HepG2 (cell line): ENCODE data around the gene TSACC. TPM values are rescaled to one million over a fixed set of nuclear protein-coding genes. Genes with fewer than 3 reads are reported as not detected.

Experiments used
- BHLHE40 ChIP-seq: IDR thresholded peaks from 2 replicates; pipeline ENCODE4 v1.6.1; 2011; ENCODE audit warnings: low read length, improper control_type of control experiment
- DMAP1 ChIP-seq: IDR thresholded peaks from 2 replicates; pipeline ENCODE4 v1.6.1; 2016
- DNMT1 ChIP-seq: sonication (generic); formaldehyde crosslinking; IDR thresholded peaks from 2 replicates; pipeline ENCODE4 v1.5.1; 2020; ENCODE audit warnings: mild to moderate bottlenecking, missing genetic modification reagents
- E2F5 ChIP-seq: sonication (generic); formaldehyde crosslinking; conservative IDR thresholded peaks from 2 replicates; pipeline ENCODE4 v1.4.0; 2020; ENCODE audit warnings: missing genetic modification reagents
- FOXA1 ChIP-seq, 2 experiments: fragments of 450-650 bp in 1 of 2; sonication (generic) in 1 of 2; formaldehyde crosslinking in 1 of 2; IDR thresholded peaks; 2 replicates each; pipeline versions ENCODE4 v1.4.0 to v1.6.1; 2016 to 2020; ENCODE audit warnings: missing genetic modification reagents in 1 of 2
- KAT7 ChIP-seq: IDR thresholded peaks from 2 replicates; pipeline ENCODE4 v1.6.1; 2018; ENCODE audit warnings: borderline replicate concordance, missing compliant biosample characterization
- MXD4 ChIP-seq: IDR thresholded peaks from 2 replicates; pipeline ENCODE4 v1.6.1; 2016; ENCODE audit warnings: mild to moderate bottlenecking, missing biosample characterization, missing genetic modification reagents
- NFATC3 ChIP-seq: sonication (generic); formaldehyde crosslinking; IDR thresholded peaks from 2 replicates; pipeline ENCODE4 v1.5.1; 2020; ENCODE audit warnings: mild to moderate bottlenecking, missing genetic modification reagents
- NR2F6 ChIP-seq, 2 experiments: IDR thresholded peaks; 2 replicates each; pipeline ENCODE4 v1.6.1; 2016; ENCODE audit warnings: antibody characterized with exemption in 1 of 2, mild to moderate bottlenecking in 1 of 2
- PBX2 ChIP-seq: IDR thresholded peaks from 2 replicates; pipeline ENCODE4 v1.6.1; 2016; ENCODE audit warnings: control low read depth
- PBX3 ChIP-seq: sonication (generic); formaldehyde crosslinking; IDR thresholded peaks from 2 replicates; pipeline ENCODE4 v1.8.1; 2023; ENCODE audit warnings: missing genetic modification reagents, inconsistent platforms, borderline replicate concordance
- REXO4 ChIP-seq: sonication (generic); formaldehyde crosslinking; IDR thresholded peaks from 2 replicates; pipeline ENCODE4 v1.8.0; 2022; ENCODE audit warnings: missing genetic modification reagents, mild to moderate bottlenecking, borderline replicate concordance
- SRSF1 ChIP-seq: fragments of 200-400 bp; formaldehyde crosslinking; optimal IDR thresholded peaks from 2 replicates; pipeline ENCODE3; 2017; ENCODE audit warnings: mild to moderate bottlenecking, low read depth, low read length, moderate library complexity
- ZBTB42 ChIP-seq: sonication (generic); formaldehyde crosslinking; IDR thresholded peaks from 2 replicates; pipeline ENCODE4 v1.5.0; 2020; ENCODE audit warnings: mild to moderate bottlenecking, missing genetic modification reagents
- ZC3H4 ChIP-seq: sonication (generic); formaldehyde crosslinking; IDR thresholded peaks from 2 replicates; pipeline ENCODE4 v1.4.0; 2020; ENCODE audit warnings: missing genetic modification reagents, borderline replicate concordance
- ZNF282 ChIP-seq: fragments of 450-650 bp; IDR thresholded peaks from 2 replicates; pipeline ENCODE4 v1.6.1; 2018; ENCODE audit not compliant: partially characterized antibody
- ZNF562 ChIP-seq: sonication (generic); formaldehyde crosslinking; IDR thresholded peaks from 2 replicates; pipeline ENCODE4 v1.8.0; 2022; ENCODE audit warnings: missing genetic modification reagents, borderline replicate concordance
- ZNF569 ChIP-seq: sonication (generic); formaldehyde crosslinking; IDR thresholded peaks from 2 replicates; pipeline ENCODE4 v1.5.0; 2020; ENCODE audit warnings: mild to moderate bottlenecking, missing genetic modification reagents, moderate library complexity, borderline replicate concordance
- ZNF597 ChIP-seq: sonication (generic); formaldehyde crosslinking; IDR thresholded peaks from 2 replicates; pipeline ENCODE4 v1.5.0; 2020; ENCODE audit warnings: missing genetic modification reagents
- ZNF616 ChIP-seq: sonication (generic); formaldehyde crosslinking; IDR thresholded peaks from 2 replicates; pipeline ENCODE4 v1.5.0; 2020; ENCODE audit warnings: low read depth, mild to moderate bottlenecking, missing genetic modification reagents
- ZNF644 ChIP-seq: IDR thresholded peaks from 2 replicates; pipeline ENCODE4 v1.6.1; 2016; ENCODE audit warnings: low read depth
- ZNF83 ChIP-seq: sonication (generic); formaldehyde crosslinking; IDR thresholded peaks from 2 replicates; pipeline ENCODE4 v1.4.0; 2020; ENCODE audit warnings: missing genetic modification reagents, mild to moderate bottlenecking, borderline replicate concordance
- polyA plus RNA-seq, 8 experiments: library from polyadenylated mRNA; depleted of rRNA in 3 of 8; stranded (reverse) in 7 of 8; unstranded in 1 of 8; fragments of >200 nt; fragmentation: Illumina TruSeq in 4 of 8; extraction: Trizol in 4 of 8; gene quantifications; 2 replicates each; pipeline versions ENCODE4 v1.2.1 to v1.2.3, GENCODE V29; 2011 to 2016; ENCODE audit warnings: low read depth in 4 of 8, missing spikeins in 1 of 8, mixed read lengths in 1 of 8; ENCODE audit not compliant: insufficient read depth in 1 of 8
- total RNA-seq, 5 experiments: library from RNA; depleted of rRNA; stranded (reverse); fragments of >200 nt; fragmentation: Illumina TruSeq; extraction: Trizol; gene quantifications; 2 replicates each; pipeline ENCODE4 v1.2.3, GENCODE V29; 2016; ENCODE audit warnings: low read depth in 1 of 5
- TF ChIP-seq, protein P1 (sequence below): sonication (generic); formaldehyde crosslinking; IDR thresholded peaks from 2 replicates; pipeline ENCODE4 v1.5.0; 2020; ENCODE audit warnings: missing genetic modification reagents, mild to moderate bottlenecking, borderline replicate concordance
- TF ChIP-seq, protein P2 (sequence below): sonication (generic); formaldehyde crosslinking; IDR thresholded peaks from 2 replicates; pipeline ENCODE4 v1.5.1; 2020; ENCODE audit warnings: missing genetic modification reagents, mild to moderate bottlenecking, borderline replicate concordance

The TSACC gene
- total and polyA plus RNA-seq, 2 of the 13 experiments (the other 11 are each of a cell fraction or from before 2014, with no cell fraction given), result 1.5 to 2.6 TPM

DNA sequence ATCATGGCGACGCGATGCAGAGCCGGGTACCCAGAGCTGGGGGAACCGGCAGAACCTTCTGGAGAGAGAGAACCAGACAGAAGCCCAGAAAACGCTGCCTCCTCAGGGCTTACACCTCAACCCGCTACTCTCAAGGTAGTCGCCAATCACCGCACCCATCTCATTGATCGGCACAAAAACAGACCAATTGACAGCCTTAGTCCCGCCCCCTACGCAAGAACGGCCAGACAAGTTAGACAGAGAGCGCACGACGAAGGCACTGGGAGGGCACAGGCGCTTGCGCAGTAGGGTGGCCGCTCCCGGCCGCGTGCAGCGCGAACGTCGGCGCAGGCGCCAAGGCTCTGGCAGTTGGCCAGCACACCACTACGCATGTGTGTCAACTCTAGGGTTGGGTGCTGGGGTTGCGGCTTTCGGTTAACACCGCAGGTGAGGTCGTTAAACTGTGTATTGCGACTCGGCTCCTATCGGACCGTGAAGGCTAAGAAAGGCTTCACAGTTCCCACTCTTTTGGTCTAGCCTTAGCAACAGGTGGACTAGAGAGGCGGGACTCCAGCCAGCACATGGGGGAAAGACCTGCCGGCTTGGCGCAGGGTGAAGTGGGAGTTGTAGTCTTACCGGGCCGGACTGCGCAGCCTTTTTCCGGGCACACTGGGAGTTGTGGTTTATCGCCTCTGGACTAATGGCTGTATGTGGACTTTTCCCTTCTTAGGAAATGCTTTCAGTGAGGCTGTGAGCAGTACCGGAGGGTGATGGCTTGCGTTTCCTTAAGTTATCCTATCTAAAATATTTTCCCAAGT lies at the start of gene TSACC, which contains the start of gene CCT3 (continued):
- TF ChIP-seq ZNF569 (CRISPR knock-in tag) (no peak), ZBTB42 (CRISPR knock-in tag) (no peak), FOXA1 (IDR thresholded peaks at IDR 0.05) (no peak), FOXA1 (CRISPR knock-in tag; IDR thresholded peaks at IDR 0.05) (no peak), MXD4 (CRISPR knock-in tag) (peak; percentile 72), BHLHE40 (no peak), NR2F6 (IDR thresholded peaks at IDR 0.05) (no peak), NR2F6 (CRISPR knock-in tag; IDR thresholded peaks at IDR 0.05) (no peak; the same call in 1 of the 2 replicates), ZNF597 (no peak), PBX2 (CRISPR knock-in tag) (peak; percentile 98), SRSF1 (no peak), DMAP1 (CRISPR knock-in tag) (peak; percentile 95), DNMT1 (no peak), ZC3H4 (CRISPR knock-in tag) (no peak), ZNF644 (CRISPR knock-in tag) (no peak), ZNF282 (no peak), ZNF616 (CRISPR knock-in tag) (no peak), PBX3 (CRISPR knock-in tag) (peak; percentile 70; the same call in 1 of the 2 replicates), ZNF562 (CRISPR knock-in tag) (no peak), ZNF83 (no peak), NFATC3 (CRISPR knock-in tag) (peak; percentile 63; the same call in 1 of the 2 replicates), KAT7 (CRISPR knock-in tag) (no peak; the same call in 1 of the 2 replicates), REXO4 (CRISPR knock-in tag) (no peak), E2F5 (CRISPR knock-in tag) (no peak)
- TF ChIP-seq, protein P1, sequence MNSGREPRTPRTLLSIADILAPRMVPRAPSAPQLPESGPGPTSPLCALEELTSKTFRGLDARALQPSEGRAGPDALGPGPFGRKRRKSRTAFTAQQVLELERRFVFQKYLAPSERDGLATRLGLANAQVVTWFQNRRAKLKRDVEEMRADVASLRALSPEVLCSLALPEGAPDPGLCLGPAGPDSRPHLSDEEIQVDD (CRISPR knock-in tag), result no peak
- TF ChIP-seq, protein P2, sequence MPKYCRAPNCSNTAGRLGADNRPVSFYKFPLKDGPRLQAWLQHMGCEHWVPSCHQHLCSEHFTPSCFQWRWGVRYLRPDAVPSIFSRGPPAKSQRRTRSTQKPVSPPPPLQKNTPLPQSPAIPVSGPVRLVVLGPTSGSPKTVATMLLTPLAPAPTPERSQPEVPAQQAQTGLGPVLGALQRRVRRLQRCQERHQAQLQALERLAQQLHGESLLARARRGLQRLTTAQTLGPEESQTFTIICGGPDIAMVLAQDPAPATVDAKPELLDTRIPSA (CRISPR knock-in tag), result 0 out of 2 replicates have a peak, but pooled peaks have one; percentile 28
